GM12891 (cell line): ENCODE data around the gene HOXD10.

Experiments
- PAX5 ChIP-seq: IDR thresholded peaks from 2 replicates; pipeline ENCODE4 v1.6.1; 2011; ENCODE audit warnings: low read length, moderate library complexity, mild to moderate bottlenecking; ENCODE audit not compliant: insufficient read depth, severe bottlenecking
- POLR2A ChIP-seq: IDR thresholded peaks from 2 replicates; pipeline ENCODE4 v1.6.1; 2011; ENCODE audit warnings: low read depth, low read length, control low read depth
- POLR2AphosphoS5 ChIP-seq: IDR thresholded peaks from 2 replicates; pipeline ENCODE4 v1.6.1; 2011; ENCODE audit warnings: low read depth, low read length, control low read depth
- POU2F2 ChIP-seq: IDR thresholded peaks from 2 replicates; pipeline ENCODE4 v1.6.1; 2011; ENCODE audit warnings: low read depth, mild to moderate bottlenecking, control low read depth, low read length, moderate library complexity
- SPI1 ChIP-seq: IDR thresholded peaks from 2 replicates; pipeline ENCODE4 v1.6.1; 2011; ENCODE audit warnings: low read depth, low read length, control low read depth
- TAF1 ChIP-seq: IDR thresholded peaks from 2 replicates; pipeline ENCODE4 v1.6.1; 2011; ENCODE audit warnings: low read depth, low read length, control low read depth

DNA sequence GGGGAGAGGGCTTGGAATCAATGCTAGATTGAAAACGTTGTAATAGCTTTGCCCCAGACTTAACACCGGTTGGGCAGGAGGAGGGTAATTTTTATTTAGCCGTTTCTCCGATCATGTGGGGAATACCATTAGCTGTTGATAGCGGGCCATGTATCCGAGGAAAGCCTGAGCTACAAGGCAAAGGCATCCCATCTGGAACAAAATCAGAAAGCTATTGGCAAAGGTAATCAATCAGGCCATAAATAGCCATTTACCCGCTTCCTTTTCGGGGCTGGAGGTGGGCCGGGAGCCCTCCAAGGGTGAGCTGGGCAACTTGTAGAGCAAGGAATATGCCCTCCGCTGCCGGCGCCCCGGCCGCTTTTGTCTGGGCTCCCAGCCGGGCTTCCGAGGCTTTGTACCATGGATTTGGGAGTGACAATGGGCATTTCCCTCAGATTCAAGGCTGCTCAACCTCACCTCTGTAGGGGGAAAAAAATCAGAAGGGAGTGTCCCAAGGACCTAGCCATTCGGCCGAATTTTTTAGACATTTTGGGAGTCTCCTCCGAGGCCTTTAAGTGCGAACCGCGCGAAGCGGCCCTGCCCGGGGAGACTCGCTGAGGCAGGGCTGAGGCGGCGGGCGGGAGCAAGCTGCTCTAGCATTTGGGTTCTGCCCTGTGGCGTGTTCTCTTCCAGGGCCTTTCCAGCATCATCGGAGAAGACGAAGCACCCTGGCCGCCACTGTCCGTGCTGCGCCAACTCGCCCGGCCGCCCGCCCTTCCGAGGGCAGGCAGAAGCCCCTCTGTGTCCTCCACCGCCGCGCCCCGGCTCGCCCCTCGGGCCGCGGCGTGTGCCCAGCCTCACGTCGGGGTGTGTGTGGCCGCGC, 4.8 kb downstream of the HOXD10 start:
- no peak for TF ChIP-seq POLR2A
- TF ChIP-seq POLR2AphosphoS5 = no peak
- TF ChIP-seq PAX5 = no peak
- TF ChIP-seq TAF1 = no peak
- no peak for TF ChIP-seq POU2F2
- no peak for TF ChIP-seq SPI1
